Raji (cell line): ENCODE measurements around the gene ZNF878.

Source experiments
- POLR2A ChIP-seq: IDR thresholded peaks from 2 replicates; pipeline ENCODE4 v1.6.1; 2011; ENCODE audit warnings: low read depth, low read length, control low read depth; ENCODE audit not compliant: insufficient read depth

The ZNF878 gene

DNA sequence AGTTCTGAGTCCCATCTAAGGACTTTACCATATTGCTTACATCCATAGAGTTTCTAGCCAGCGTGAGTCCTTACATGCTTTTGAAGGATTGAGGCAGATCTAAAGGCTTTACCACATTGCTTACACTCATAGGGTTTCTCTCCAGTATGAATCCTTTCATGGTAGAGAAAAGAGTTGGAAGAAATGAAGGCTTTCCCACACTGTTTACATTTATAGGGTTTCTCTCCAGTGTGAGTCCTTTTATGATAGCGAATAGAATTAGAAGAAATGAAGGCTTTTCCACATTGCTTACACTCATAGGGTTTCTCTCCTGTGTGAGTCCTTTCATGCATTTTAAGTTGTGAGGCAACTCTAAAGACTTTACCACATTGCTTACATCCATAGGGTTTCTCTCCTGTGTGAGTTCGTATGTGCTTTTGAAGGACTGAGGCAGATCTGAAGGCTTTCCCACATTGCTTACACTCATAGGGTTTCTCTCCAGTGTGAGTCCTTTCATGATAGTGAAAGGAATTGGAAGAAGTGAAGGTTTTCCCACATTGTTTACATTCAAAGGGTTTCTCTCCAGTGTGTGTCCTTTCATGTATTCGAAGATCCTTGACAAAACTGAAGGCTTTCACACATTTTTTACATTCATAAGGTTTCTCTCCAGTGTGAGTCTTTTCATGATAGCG lies 8.9 kb downstream of the ZNF878 start:
- no peak for TF ChIP-seq POLR2A

DNA sequence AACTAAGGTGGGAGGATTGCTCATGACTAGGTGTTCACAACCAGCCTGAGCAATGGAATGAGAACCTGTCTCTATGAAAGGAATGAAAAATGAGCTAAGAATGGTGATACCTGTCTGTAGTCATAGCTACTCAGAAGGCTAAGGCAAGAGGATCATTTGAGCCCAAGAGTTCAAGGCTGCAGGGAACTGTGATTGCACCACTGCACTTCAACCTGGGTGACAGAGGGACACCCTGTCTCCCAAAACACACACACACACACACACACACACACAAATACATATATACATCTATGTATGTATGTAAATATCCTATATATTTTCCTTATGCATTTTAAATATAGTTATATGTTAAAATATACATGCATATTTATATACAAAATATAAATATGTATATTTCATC lies 9.9 kb downstream of the ZNF878 start:
- TF ChIP-seq POLR2A, result no peak

DNA sequence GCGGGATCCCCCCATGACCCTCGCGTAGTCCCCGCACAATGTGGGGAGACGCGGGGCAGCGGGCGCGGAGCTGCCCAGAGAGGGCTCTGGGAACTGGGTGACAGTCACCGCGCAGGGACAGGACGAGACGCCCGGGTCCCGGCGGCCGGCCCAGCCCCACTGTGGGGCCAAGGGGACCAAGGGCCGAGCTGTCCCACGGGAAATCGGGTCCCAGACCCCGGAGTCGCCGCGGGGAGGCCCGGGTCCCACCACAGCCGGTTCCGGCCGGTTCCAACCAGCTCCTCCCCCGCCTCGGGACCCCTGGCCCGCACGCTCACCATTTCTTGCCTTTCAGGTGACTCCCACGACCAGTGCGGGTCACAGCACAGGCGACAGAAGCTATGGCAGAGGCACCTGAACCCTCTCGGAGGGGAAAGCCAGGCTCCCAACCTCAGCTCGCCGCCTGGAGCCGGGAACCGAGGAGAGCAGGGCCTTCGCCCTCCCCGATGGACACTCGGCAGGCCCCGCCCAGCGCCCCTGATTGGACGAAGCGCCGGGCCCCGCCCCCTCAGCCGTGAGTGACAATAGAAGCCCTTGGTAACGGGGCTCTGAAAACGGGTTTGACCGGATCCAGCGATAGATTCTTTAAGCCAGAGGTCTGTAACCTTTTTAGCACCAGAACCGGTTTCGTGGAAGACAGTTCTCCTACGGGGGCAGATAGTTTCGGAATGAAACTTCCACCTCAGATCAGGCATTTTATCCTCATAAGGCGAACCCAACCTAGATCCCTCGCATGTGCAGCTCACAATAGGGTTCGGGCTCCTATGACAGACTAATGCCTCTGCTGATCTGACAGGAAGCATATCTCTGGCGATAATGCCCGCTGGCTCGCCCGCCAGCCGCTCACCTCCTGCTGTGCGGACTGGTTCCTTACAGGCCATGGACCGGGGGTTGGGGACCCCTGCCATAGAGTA lies 17.3 kb downstream of the ZNF878 start, which contains the start of gene ZNF433:
Gene ZNF433 (minus strand): TSS at position 460 of the 953 bp plus-strand sequence. CDS start 140 bp downstream, at position 320.
- no peak for TF ChIP-seq POLR2A

DNA sequence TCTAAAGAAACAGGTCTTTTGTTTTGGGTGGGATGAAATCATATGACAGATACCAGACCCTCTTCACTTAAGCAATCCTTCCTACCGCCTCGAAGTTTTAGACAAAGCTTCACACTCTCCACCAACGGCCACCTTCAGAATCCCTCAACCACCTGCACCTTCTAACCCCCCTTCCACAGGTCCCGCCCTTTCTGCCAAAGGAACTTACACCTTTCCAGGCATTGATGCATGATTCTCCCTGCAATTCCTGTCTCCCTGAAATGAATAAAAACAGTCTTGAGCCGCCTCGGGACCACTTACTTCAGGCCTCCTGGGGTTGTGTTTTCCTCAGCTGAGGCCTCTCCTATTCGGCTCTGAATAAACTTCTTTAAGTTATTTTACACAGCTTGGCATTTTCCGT lies 18.1 kb downstream of the ZNF878 start:
- no peak for TF ChIP-seq POLR2A

DNA sequence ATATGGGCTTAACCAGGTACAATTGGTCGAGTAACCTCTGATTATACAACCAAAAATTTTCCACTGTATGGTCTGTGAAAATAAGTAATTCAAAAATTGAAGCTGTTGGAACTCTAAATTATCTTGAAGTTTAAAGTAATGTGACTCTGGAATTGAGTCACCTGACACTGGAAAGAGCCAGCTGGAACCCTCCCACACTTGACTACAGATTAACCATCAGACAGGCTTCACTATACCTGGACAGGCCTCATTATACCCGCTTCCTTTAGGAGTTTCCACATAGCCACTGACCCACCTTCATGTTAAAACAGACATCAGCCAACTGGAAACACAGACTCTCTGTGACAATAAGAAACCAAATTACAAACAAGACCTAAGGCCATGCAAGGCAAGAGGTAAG lies 18.6 kb downstream of the ZNF878 start:
- TF ChIP-seq POLR2A, result no peak

DNA sequence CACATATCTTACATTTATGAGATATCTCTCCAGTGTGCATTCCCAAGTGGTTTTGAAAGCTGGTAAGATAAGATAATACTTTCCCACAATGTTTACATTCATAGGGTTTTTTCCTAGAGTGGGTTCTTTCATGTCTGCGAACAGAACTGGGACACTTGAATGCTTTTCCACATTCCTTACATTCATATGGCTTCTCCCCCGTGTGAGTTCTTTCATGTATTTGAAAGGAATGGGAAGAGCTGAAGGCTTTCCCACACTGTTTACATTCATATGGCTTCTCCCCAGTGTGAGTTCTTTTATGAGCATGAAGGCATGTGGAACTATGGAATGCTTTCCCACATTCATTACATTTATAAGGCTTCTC lies 37.0 kb downstream of the ZNF878 start:
- no peak for TF ChIP-seq POLR2A

DNA sequence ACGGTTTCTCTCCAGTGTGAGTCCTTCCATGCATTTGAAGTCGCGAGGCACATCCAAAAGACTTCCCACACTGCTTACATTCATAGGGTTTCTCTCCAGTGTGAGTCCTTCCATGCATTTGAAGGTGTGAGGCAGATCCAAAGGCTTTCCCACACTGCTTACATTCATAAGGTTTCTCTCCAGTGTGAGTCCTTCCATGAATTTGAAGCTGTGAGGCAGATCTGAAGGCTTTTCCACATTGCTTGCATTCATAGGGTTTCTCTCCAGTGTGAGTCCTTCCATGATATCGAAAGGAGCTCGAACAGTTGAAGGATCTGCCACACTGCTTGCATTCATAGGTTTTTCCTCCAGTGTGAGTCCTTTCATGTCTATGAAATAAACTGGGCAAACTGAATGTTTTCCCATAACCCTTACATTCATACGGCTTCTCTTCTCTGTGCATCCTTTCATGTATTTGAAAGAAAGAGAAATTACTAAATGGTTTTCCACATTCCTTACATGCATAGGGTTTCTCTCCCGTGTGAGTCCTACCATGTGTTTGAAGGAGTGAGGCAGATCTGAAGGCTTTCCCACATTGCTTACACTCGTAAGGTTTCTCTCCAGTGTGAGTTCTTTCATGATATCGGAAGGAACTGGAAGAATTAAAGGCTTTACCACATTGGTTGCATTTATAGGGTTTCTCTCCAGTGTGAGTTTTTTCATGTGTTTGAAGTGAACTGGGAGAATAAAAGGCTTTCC lies 37.6 kb downstream of the ZNF878 start:
- no peak for TF ChIP-seq POLR2A

DNA sequence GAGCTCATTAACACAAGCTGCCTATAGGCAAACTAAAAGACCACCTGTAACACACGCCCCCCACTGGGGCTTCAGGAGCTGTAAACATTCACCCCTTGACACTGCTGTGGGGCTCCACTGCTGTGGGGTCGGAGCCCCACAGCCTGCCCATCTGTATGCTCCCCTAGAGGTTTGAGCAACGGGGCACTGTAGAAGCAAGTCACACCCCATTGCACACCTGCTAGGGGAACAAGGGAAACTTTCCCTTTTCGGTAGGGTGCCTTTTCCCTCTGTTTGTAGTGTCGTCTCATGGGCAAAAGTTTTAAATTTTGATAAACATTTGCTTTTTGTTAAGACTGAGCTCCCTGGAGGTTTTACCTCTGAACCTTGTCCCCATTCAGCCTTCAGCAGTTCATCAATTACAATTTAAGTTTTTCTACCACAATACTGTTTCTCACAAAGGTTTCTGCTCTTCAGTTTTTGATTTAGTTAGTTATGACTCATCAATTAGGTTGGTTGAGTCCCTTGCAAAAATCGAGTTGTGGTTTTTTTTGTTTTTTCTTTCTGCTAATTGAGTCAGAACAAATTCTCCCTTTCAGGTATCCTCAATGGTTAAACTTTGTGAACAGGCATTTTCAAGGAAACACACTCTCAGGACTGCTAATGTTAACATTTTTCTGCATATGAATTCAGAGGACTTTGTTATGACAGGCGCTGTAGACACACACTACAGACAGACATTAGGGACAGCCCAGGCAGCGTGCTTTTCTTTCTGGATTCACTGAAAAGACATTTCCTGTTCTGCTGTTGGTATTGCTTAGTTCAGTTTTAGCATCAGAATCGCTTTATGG lies 52.4 kb downstream of the ZNF878 start:
- TF ChIP-seq POLR2A, result no peak

DNA sequence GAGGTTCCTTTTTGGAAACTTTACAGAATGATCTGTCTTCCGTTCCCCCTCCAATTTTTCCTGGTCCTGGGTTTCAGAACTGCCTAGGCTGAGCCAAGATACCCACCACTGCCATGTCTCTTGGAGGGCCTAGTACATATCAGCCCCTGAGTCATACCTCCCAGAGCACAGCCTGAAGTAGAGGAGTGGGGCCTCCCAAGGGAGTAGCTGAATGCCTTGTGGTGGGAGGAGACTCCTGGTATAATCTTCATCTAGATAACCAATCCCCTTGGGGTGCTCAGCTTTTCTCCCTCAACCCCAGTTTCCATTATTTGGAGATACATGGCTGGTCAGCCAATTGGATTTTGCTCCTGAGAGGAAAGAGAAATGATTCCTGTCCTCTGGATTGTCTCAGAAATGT lies 57.6 kb downstream of the ZNF878 start:
- no peak for TF ChIP-seq POLR2A
